NK-92 (cell line): Measurements from ENCODE around the gene THADA.

Experiments used
- DNase-seq: peaks from one replicate; lab custom pipeline; 2025; ENCODE audit not compliant: unreplicated experiment; lab: John Stamatoyannopoulos, UW

The THADA gene

GRCh38 chr2:43328832-43329231 is 267.0 kb downstream of the THADA start:
- DNase-seq, result no peak

- DNase-seq, result no peak
Observed at GRCh38 chr2:43328133-43328532, 267.7 kb downstream of the THADA start.

- no peak for DNase-seq
Observed at GRCh38 chr2:43327119-43327518, 268.7 kb downstream of the THADA start.

GRCh38 chr2:43326101-43326825 is 269.6 kb downstream of the THADA start:
- no peak for DNase-seq

GRCh38 chr2:43325107-43325811 is 270.6 kb downstream of the THADA start:
- DNase-seq, result no peak

- DNase-seq, result no peak
Observed at GRCh38 chr2:43324259-43325106, 271.4 kb downstream of the THADA start.

GRCh38 chr2:43323857-43324256 is 272.0 kb downstream of the THADA start:
- DNase-seq, result no peak

- no peak for DNase-seq
Observed at GRCh38 chr2:43321446-43321845, 274.4 kb downstream of the THADA start.

- DNase-seq, result no peak
Observed at GRCh38 chr2:43319541-43319940, 276.3 kb downstream of the THADA start.

GRCh38 chr2:43318791-43319190 is 277.0 kb downstream of the THADA start:
- no peak for DNase-seq

GRCh38 chr2:43317680-43318079 is 278.2 kb downstream of the THADA start:
- no peak for DNase-seq

- DNase-seq, result no peak
Observed at GRCh38 chr2:43317194-43317593, 278.6 kb downstream of the THADA start.

GRCh38 chr2:43315482-43315881 is 280.4 kb downstream of the THADA start:
- DNase-seq, result no peak

- DNase-seq, result no peak
Observed at GRCh38 chr2:43314299-43314927, 281.4 kb downstream of the THADA start.

GRCh38 chr2:43313642-43314017 is 282.2 kb downstream of the THADA start:
- DNase-seq, result no peak

GRCh38 chr2:43312755-43313641 is 282.8 kb downstream of the THADA start:
- no peak for DNase-seq

GRCh38 chr2:43311276-43311675 is 284.6 kb downstream of the THADA start:
- DNase-seq, result no peak

GRCh38 chr2:43309935-43310334 is 285.9 kb downstream of the THADA start:
- no peak for DNase-seq

- DNase-seq, result no peak
Observed at GRCh38 chr2:43307973-43308372, 287.9 kb downstream of the THADA start.

GRCh38 chr2:43307046-43307445 is 288.8 kb downstream of the THADA start:
- DNase-seq, result no peak
